GM18861 (cell line): ENCODE measurements around the gene ADAMTSL5.

Source experiments
- ATAC-seq: cut with Tn5 transposase; IDR thresholded peaks from one replicate; pipeline ENCODE4 v1.9.1; 2021; ENCODE audit not compliant: unreplicated experiment

ADAMTSL5 gene

GRCh38 chr19:1467490-1468273 lies 45.1 kb downstream of the ADAMTSL5 start:
- no peak for ATAC-seq

DNA sequence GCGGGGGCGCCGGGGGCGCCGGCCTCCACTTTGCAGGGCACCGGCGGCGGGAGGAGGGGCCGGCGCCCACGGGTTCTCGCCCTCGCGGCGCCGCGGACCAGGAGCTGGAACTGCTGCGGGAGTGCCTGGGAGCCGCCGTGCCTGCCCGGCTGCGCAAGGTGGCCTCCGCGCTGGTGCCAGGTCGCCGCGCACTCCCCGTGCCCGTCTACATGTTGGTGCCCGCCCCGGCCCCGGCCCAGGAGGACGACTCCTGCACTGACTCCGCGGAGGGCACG lies 45.7 kb downstream of the ADAMTSL5 start:
- no peak for ATAC-seq

GRCh38 chr19:1466461-1467214 lies 46.2 kb downstream of the ADAMTSL5 start:
- ATAC-seq = no peak

- ATAC-seq = no peak
These were observed 46.8 kb downstream of the ADAMTSL5 start for GRCh38 chr19:1466018-1466460.

- ATAC-seq = no peak
These were observed 47.4 kb downstream of the ADAMTSL5 start for GRCh38 chr19:1465191-1466016.

- no peak for ATAC-seq
These were observed 51.0 kb downstream of the ADAMTSL5 start for GRCh38 chr19:1461862-1462261.

GRCh38 chr19:1460033-1460995 lies 52.5 kb downstream of the ADAMTSL5 start:
- no peak for ATAC-seq

GRCh38 chr19:1459479-1459878 lies 53.3 kb downstream of the ADAMTSL5 start:
- no peak for ATAC-seq

- no peak for ATAC-seq
These were observed 54.9 kb downstream of the ADAMTSL5 start for GRCh38 chr19:1457892-1458291.

- ATAC-seq = no peak
These were observed 55.6 kb downstream of the ADAMTSL5 start for GRCh38 chr19:1457031-1457739.

- no peak for ATAC-seq
These were observed 56.5 kb downstream of the ADAMTSL5 start for GRCh38 chr19:1456121-1456900.

- ATAC-seq = no peak
These were observed 57.3 kb downstream of the ADAMTSL5 start for GRCh38 chr19:1455336-1456120.
